ENCODE results near the gene DNPEP.

GRCh38 chr2:219419331-219420197 is 31.9 kb upstream of the DNPEP start:
- TF ChIP-seq CREB5 (CRISPR knock-in tag; IDR thresholded peaks at IDR 0.05; ENCODE audit: low read depth): no peak
- TF ChIP-seq ZNF70 (CRISPR knock-in tag; IDR thresholded peaks at IDR 0.05): no peak
- TF ChIP-seq TSHZ2 (CRISPR knock-in tag; IDR thresholded peaks at IDR 0.05): no peak
- TF ChIP-seq RARB (CRISPR knock-in tag; IDR thresholded peaks at IDR 0.05): no peak
- no peak for TF ChIP-seq CSRNP3 (CRISPR knock-in tag; IDR thresholded peaks at IDR 0.05)
- no peak for TF ChIP-seq ZC3H10 (CRISPR knock-in tag; IDR thresholded peaks at IDR 0.05)
- no peak for TF ChIP-seq PPARA (CRISPR knock-in tag; IDR thresholded peaks at IDR 0.05; ENCODE audit: borderline replicate concordance)
- no peak for TF ChIP-seq ESRRG (CRISPR knock-in tag; IDR thresholded peaks at IDR 0.05)
- TF ChIP-seq OSR1 (CRISPR knock-in tag; IDR thresholded peaks at IDR 0.05): no peak
- TF ChIP-seq ZFP3 (CRISPR knock-in tag; IDR thresholded peaks at IDR 0.05): no peak
- no peak for TF ChIP-seq TOX (CRISPR knock-in tag; IDR thresholded peaks at IDR 0.05; ENCODE audit: borderline replicate concordance)

All from SK-N-SH treated with all-trans-retinoic acid at 6 μM for 48 hours (cell line).